Glutamatergic neuron (in vitro differentiated cells): ENCODE measurements around the gene BAG5. TPM values are rescaled to one million over a fixed set of nuclear protein-coding genes. Genes with fewer than 3 reads are reported as not detected.

Experiments used
- DNase-seq: peaks from one replicate; pipeline ENCODE4 v3.0.0; 2022
- H3K27ac Mint-ChIP-seq: one replicate; pipeline ENCODE4 v1.8.0; 2020; ENCODE audit warnings: mild to moderate bottlenecking, mixed read lengths, inconsistent platforms; ENCODE audit not compliant: unreplicated experiment
- H3K27me3 Mint-ChIP-seq: one replicate; pipeline ENCODE4 v1.8.0; 2020; ENCODE audit warnings: mild to moderate bottlenecking, moderate library complexity, mixed read lengths, inconsistent platforms; ENCODE audit not compliant: unreplicated experiment
- H3K36me3 Mint-ChIP-seq: one replicate; pipeline ENCODE4 v1.8.0; 2020; ENCODE audit warnings: mild to moderate bottlenecking, mixed read lengths, inconsistent platforms; ENCODE audit not compliant: unreplicated experiment
- H3K4me1 Mint-ChIP-seq: one replicate; pipeline ENCODE4 v1.8.0; 2020; ENCODE audit warnings: mild to moderate bottlenecking, low read depth, mixed read lengths, inconsistent platforms; ENCODE audit not compliant: unreplicated experiment
- H3K4me3 Mint-ChIP-seq: one replicate; pipeline ENCODE4 v1.8.0; 2020; ENCODE audit warnings: mild to moderate bottlenecking, mixed read lengths, inconsistent platforms; ENCODE audit not compliant: unreplicated experiment
- H3K9me3 Mint-ChIP-seq: one replicate; pipeline ENCODE4 v1.8.0; 2020; ENCODE audit warnings: mild to moderate bottlenecking, moderate library complexity, mixed read lengths, inconsistent platforms; ENCODE audit not compliant: unreplicated experiment
- CTCF ChIP-seq: fragments of 200-600 bp; sonication (generic); IDR thresholded peaks from one replicate; pipeline ENCODE4 v1.5.0; 2021; ENCODE audit not compliant: partially characterized antibody, unreplicated experiment
- total RNA-seq: library from RNA; stranded (reverse); fragmentation: NEBNext Ultra II Directional; extraction: Animal tissue kit (Norgen Biotek cat#: 25700); gene quantifications from one replicate; pipeline ENCODE4 v1.2.1, GENCODE V29; 2021; ENCODE audit not compliant: unreplicated experiment

BAG5 gene
- total RNA-seq, 1 donor from 2014 or later = 34.4 TPM

DNA sequence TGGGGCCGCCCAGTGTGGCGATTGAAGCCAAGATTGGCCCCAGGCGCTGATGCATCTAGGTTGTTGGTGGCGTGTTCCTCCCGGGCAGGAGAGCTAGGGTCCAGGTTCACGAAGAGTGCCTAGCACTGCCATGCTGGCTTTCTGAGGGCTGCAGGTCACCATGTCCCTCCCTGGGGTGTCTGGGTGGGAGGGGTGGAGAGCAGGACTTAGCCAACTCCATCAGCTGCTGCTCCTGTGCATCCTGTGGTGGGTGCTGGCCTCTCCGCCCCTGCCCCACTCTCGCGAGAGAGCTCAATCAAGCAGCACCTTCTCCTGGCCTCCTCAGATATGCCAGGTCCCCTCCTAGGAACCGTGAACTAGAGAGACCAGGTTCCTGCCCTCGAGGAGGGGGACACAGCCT lies 31.6 kb downstream of the BAG5 start:
- H3K4me1 Mint-ChIP-seq = peaks cover 15% of the 10 kb centered on the region
- H3K4me3 Mint-ChIP-seq = no peak overlapping the region
- peaks cover 12% of the 10 kb centered on the region for H3K27me3 Mint-ChIP-seq
- DNase-seq = no peak
- TF ChIP-seq CTCF = no peak
- no peaks in the 10 kb centered on the region for H3K36me3 Mint-ChIP-seq
- H3K27ac Mint-ChIP-seq = no peak overlapping the region
- peaks cover 2% of the 10 kb centered on the region for H3K9me3 Mint-ChIP-seq

DNA sequence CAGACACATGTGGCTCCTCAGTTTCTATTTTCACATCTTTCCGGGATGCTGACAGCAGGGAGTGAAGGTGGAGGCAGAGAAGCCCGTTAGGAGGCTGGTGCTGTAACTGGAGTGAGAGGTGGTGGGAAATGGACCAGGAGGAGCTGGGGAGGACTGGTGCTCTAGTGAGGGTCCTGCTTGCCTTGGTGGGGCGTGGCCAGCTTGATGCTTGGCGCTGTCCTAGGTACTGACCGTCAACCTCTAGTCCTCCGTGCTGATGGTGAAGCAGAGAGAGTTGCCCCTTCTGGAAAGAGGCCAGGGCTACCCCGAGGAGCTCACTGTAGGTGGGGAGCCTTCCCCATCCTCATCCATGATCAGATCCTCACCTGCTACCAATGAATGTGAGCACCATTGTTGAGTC lies 32.1 kb downstream of the BAG5 start:
- H3K27me3 Mint-ChIP-seq = peaks cover 12% of the 10 kb centered on the region
- H3K4me1 Mint-ChIP-seq = peaks cover 20% of the 10 kb centered on the region

DNA sequence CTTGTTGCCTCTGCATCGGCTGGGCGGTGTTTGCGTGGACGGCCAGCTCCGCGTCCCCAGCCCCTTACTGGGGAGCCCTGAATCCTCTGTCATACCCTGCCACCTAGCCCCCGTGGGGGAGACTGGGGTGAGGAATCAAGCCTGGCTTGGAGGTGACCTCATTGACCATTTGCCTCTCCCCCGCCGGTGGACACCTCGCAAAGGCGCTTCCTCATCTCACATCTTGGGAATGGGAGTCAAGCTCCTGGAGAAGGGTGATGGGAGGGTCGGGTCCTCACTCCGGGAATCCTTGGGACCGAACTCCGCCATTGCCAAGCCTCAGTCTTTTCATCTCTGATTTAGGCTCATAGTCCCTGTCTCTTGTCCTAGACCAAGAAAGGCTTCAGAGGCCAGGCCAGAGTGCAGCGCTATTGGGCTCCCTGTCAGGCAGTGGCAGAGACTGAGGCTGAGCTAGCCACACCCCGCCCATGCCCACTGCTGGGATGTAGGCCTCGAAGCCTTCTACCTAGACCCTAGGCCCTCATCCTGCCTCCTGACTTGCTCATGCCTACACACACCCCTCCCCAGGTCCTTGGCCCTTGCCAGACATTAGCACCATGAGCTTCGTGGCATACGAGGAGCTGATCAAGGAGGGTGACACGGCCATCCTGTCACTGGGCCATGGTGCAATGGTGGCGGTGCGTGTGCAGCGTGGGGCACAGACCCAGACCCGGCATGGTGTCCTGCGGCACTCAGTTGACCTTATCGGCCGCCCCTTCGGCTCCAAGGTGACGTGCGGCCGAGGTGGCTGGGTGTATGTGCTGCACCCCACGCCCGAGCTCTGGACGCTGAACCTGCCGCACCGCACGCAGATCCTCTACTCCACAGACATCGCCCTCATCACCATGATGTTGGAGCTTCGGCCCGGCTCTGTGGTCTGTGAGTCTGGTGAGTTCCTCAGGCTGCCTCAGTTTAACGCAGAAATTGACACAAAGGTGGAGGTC lies 32.8 kb downstream of the BAG5 start:
- Mint-ChIP-seq H3K4me3 (peak overlapping the region; percentile 96), H3K27ac (peak overlapping the region; percentile 87), H3K9me3 (peaks cover 2% of the 10 kb centered on the region), H3K4me1 (peaks cover 25% of the 10 kb centered on the region), H3K27me3 (peaks cover 14% of the 10 kb centered on the region), H3K36me3 (no peaks in the 10 kb centered on the region)
- no peak for DNase-seq
- no peak for TF ChIP-seq CTCF

More for the DNA sequence above, 32.1 kb downstream of the BAG5 start:
- Mint-ChIP-seq H3K36me3 (no peaks in the 10 kb centered on the region), H3K4me3 (peak overlapping the region; percentile 96), H3K27ac (no peak overlapping the region), H3K9me3 (peaks cover 2% of the 10 kb centered on the region)
- DNase-seq = no peak
- TF ChIP-seq CTCF = no peak

- Mint-ChIP-seq H3K36me3 (no peaks in the 10 kb centered on the region), H3K27me3 (peaks cover 17% of the 10 kb centered on the region), H3K27ac (peak within 1 kb of the TSS; percentile 99), H3K4me1 (peaks cover 25% of the 10 kb centered on the region), H3K4me3 (peak within 1 kb of the TSS; percentile 96), H3K9me3 (peaks cover 2% of the 10 kb centered on the region)
- peak; percentile 91 for DNase-seq
- TF ChIP-seq CTCF = no peak
Observed at GRCh38 chr14:103528587-103529382, 33.7 kb downstream of the BAG5 start, which contains the start of gene TRMT61A. TRMT61A (plus strand) TSS chr14:103529196; CDS start chr14:103529979, 783 bp downstream.
